Astrocyte of the spinal cord (primary cell): ENCODE results near the gene CDC42BPA.
"Not testable (repeated sequence)": the region's sequence is repeated elsewhere in the genome, so short reads cannot be mapped to it uniquely, and the experiment has no call there.

Source experiments
- DNase-seq: peaks from one replicate; pipeline ENCODE4 v3.0.0; 2011; ENCODE audit warnings: low read depth, low spot score
- H3K4me3 ChIP-seq: 2 replicates; pipeline ENCODE4 v1.5.1; 2011; ENCODE audit warnings: low read depth, mild to moderate bottlenecking, low read length, moderate library complexity
- CTCF ChIP-seq: IDR thresholded peaks from 2 replicates; pipeline ENCODE4 v1.5.1; 2012; ENCODE audit warnings: low read depth, mild to moderate bottlenecking, low read length, inconsistent platforms
- in situ Hi-C: cut with HindIII; loops from 2 replicates; pipeline ENCODE4 v1.10.0; 2017; ENCODE audit warnings: low sequenced_read_pairs

Gene CDC42BPA

GRCh38 chr1:227111782-227112181 is 206.5 kb downstream of the CDC42BPA start:
- TF ChIP-seq CTCF, result no peak
- in situ Hi-C loops, result no loop called here
- no peak for DNase-seq
- no peak overlapping the region for H3K4me3 ChIP-seq

GRCh38 chr1:227105291-227105690 is 213.0 kb downstream of the CDC42BPA start:
- H3K4me3 ChIP-seq, DNase-seq, in situ Hi-C loops: not testable (repeated sequence)

DNA sequence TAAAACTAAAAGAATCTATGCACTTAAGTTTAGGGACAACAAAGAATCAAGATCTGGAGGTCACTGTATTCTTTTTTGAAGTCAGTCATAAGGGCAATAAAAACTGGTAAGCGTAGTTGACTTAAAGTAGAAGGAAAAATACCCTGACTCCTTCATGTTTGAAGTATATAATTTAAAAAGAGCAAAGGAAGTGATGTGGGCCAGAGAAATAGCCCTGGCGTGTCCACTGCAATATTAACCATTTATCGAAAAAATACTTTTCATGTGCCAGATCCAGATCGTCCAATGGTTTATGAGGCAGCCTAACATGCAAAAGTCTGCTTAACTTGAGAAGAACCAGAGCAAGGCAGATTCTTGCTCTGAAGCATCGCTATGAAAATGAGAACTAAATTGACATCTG is 216.2 kb downstream of the CDC42BPA start:
- in situ Hi-C loops, result no loop called here
- DNase-seq, result no peak
- H3K4me3 ChIP-seq, result no peak overlapping the region
- TF ChIP-seq CTCF, result no peak

- no peak for DNase-seq
- no peak for TF ChIP-seq CTCF
- no peak overlapping the region for H3K4me3 ChIP-seq
- in situ Hi-C loops, result no loop called here
Measured at GRCh38 chr1:227094249-227094966, 223.9 kb downstream of the CDC42BPA start.

DNA sequence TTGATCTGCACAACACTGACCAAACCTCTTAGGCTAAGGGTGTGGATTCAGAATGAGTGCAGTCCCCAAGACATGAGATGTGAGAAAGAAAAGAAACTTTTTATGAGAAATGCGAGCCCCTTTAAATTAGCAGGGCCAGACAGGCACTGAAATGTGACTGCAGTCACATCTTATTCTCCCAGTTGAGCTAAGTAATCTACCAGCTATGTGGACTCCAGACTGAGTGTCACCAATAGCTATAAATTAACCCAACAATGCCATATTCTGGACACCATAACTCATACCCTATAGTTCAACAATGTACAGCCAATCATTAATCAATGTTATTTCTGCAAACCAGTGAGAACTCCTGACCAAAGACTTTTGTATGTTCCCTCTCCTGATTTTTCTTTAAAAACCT is 225.0 kb downstream of the CDC42BPA start:
- in situ Hi-C loops, result no loop called here
- H3K4me3 ChIP-seq, result no peak overlapping the region
- DNase-seq, result no peak
- TF ChIP-seq CTCF, result no peak

DNA sequence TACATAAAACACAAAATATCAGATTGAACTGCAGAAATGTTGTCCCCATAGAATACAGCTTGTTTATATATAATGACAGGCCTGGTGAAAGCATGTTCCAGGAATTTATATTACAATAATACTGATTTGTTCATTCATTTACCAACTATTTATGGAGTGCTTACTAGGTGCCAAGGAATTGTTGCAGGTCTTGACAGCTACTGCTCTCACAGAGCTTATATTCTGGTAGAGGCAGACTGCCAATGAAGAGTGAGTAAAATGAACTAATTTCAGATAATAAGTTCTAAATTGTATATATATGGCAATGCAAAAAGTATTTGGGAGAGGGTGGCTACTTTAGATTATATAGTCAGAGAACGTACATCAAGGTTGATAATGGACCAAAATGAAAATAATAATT is 226.2 kb downstream of the CDC42BPA start:
- in situ Hi-C loops, result no loop called here
- TF ChIP-seq CTCF, result no peak
- DNase-seq, result no peak
- H3K4me3 ChIP-seq, result no peak overlapping the region

- H3K4me3 ChIP-seq, result no peak overlapping the region
- TF ChIP-seq CTCF, result no peak
- in situ Hi-C loops, result no loop called here
- no peak for DNase-seq
Measured at GRCh38 chr1:227086636-227087035, 231.7 kb downstream of the CDC42BPA start.
